Measurements from ENCODE around the gene ZFYVE1.
A peak's percentile ranks its signal among the peaks of the same experiment; 100 is the strongest.
"Not testable (repeated sequence)": the region's sequence is repeated elsewhere in the genome, so short reads cannot be mapped to it uniquely, and the experiment has no call there.

Gene ZFYVE1

GRCh38 chr14:72999316-72999715, 27.6 kb downstream of the ZFYVE1 start:
- no peak for DNase-seq

- no peak for DNase-seq
Measured at GRCh38 chr14:72998252-72998903, 28.5 kb downstream of the ZFYVE1 start.

GRCh38 chr14:72996916-72997315, 30.0 kb downstream of the ZFYVE1 start:
- DNase-seq = no peak

GRCh38 chr14:72990171-72990570, 36.7 kb downstream of the ZFYVE1 start:
- DNase-seq = no peak

- no peak for DNase-seq
Measured at GRCh38 chr14:72986857-72987256, 40.0 kb downstream of the ZFYVE1 start.

- DNase-seq = no peak
Measured at GRCh38 chr14:72986214-72986613, 40.7 kb downstream of the ZFYVE1 start.

- DNase-seq = no peak
Measured at GRCh38 chr14:72982146-72982708, 44.7 kb downstream of the ZFYVE1 start.

- DNase-seq = no peak
Measured at GRCh38 chr14:72980863-72981262, 46.0 kb downstream of the ZFYVE1 start.

GRCh38 chr14:72978856-72979255, 48.0 kb downstream of the ZFYVE1 start:
- DNase-seq = no peak

- DNase-seq = no peak
Measured at GRCh38 chr14:72975770-72976169, 51.1 kb downstream of the ZFYVE1 start.

- DNase-seq = no peak
Measured at GRCh38 chr14:72974661-72975060, 52.2 kb downstream of the ZFYVE1 start.

GRCh38 chr14:72970824-72971434, 56.0 kb downstream of the ZFYVE1 start:
- DNase-seq = no peak

GRCh38 chr14:72970058-72970630, 56.8 kb downstream of the ZFYVE1 start:
- DNase-seq = no peak

GRCh38 chr14:72968316-72968715, 58.6 kb downstream of the ZFYVE1 start:
- DNase-seq = no peak

- no peak for DNase-seq
Measured at GRCh38 chr14:72966038-72966437, 60.9 kb downstream of the ZFYVE1 start.

- no peak for DNase-seq
Measured at GRCh38 chr14:72965249-72965648, 61.7 kb downstream of the ZFYVE1 start.

GRCh38 chr14:72962829-72963312, 64.0 kb downstream of the ZFYVE1 start:
- DNase-seq = peak; percentile 77

GRCh38 chr14:72962336-72962754, 64.6 kb downstream of the ZFYVE1 start:
- peak; percentile 14 for DNase-seq

GRCh38 chr14:72961579-72962335, 65.1 kb downstream of the ZFYVE1 start:
- DNase-seq = no peak

GRCh38 chr14:72961016-72961415, 65.9 kb downstream of the ZFYVE1 start:
- not testable (repeated sequence) for DNase-seq

- DNase-seq = no peak
Measured at GRCh38 chr14:72958548-72958947, 68.4 kb downstream of the ZFYVE1 start.

GRCh38 chr14:72957213-72957612, 69.7 kb downstream of the ZFYVE1 start:
- no peak for DNase-seq

GRCh38 chr14:72956741-72957140, 70.2 kb downstream of the ZFYVE1 start:
- DNase-seq = not testable (repeated sequence)

Measured in DMS 273 treated with DMSO at 0.1 percent for 48 hours (cell line).